ENCODE results near the gene LMNA. TPM values are rescaled to one million over a fixed set of nuclear protein-coding genes. Genes with fewer than 3 reads are reported as not detected.

LMNA gene
- total RNA-seq, 1 experiment from 2014 or later, result 580 TPM

- Histone ChIP-seq H3K4me3 (no peak overlapping the region), H3K27ac (no peak overlapping the region), H3K4me1 (replicated peaks; ENCODE audit: insufficient read depth) (no peaks in the 10 kb centered on the region), H3K27me3 (ENCODE audit: insufficient read depth, low read depth) (no peaks in the 10 kb centered on the region), H3F3A (ENCODE audit: insufficient read depth, low read depth) (peaks cover 72% of the 10 kb centered on the region), H4K20me1 (ENCODE audit: insufficient read depth) (peaks cover 44% of the 10 kb centered on the region), H3K9me3 (ENCODE audit: insufficient read depth, low read depth) (no peaks in the 10 kb centered on the region), H3K9me2 (ENCODE audit: insufficient read depth) (no peaks in the 10 kb centered on the region), H3K36me3 (ENCODE audit: low read depth) (peaks cover 43% of the 10 kb centered on the region), H2AFZ (no peak overlapping the region), H3K79me2 (ENCODE audit: low read depth) (peaks cover 24% of the 10 kb centered on the region), H3K4me2 (no peak overlapping the region)
- TF ChIP-seq CTCF (conservative IDR thresholded peaks at IDR 0.05), result no peak
- no peak for TF ChIP-seq EZH2 (IDR thresholded peaks at IDR 0.05; ENCODE audit: low read depth)
- no peak for DNase-seq
- CTCF ChIA-PET, result no interaction called here
- POLR2A ChIA-PET (ENCODE audit: unreplicated experiment), result no interaction called here
- intact Hi-C loops (cut with micrococcal nuclease; ENCODE audit: unreplicated experiment), result no loop called here
- TSS peak; percentile 5 for BruUV-seq (replicated peaks)
These were observed 22.5 kb downstream of the LMNA start for GRCh38 chr1:156136970-156137483.

GRCh38 chr1:156138458-156138867 lies 24.0 kb downstream of the LMNA start:
- Histone ChIP-seq H4K20me1 (ENCODE audit: insufficient read depth) (peaks cover 38% of the 10 kb centered on the region), H3K27me3 (ENCODE audit: insufficient read depth, low read depth) (no peaks in the 10 kb centered on the region), H2AFZ (no peak overlapping the region), H3K4me2 (no peak overlapping the region), H3K4me3 (no peak overlapping the region), H3K4me1 (replicated peaks; ENCODE audit: insufficient read depth) (no peaks in the 10 kb centered on the region), H3K36me3 (ENCODE audit: low read depth) (peaks cover 37% of the 10 kb centered on the region), H3F3A (ENCODE audit: insufficient read depth, low read depth) (peaks cover 74% of the 10 kb centered on the region), H3K79me2 (ENCODE audit: low read depth) (peaks cover 13% of the 10 kb centered on the region; the same call in 1 of the 2 replicates), H3K27ac (no peak overlapping the region), H3K9me2 (ENCODE audit: insufficient read depth) (no peaks in the 10 kb centered on the region), H3K9me3 (ENCODE audit: insufficient read depth, low read depth) (no peaks in the 10 kb centered on the region)
- DNase-seq, result no peak
- CTCF ChIA-PET, result no interaction called here
- intact Hi-C loops (cut with micrococcal nuclease; ENCODE audit: unreplicated experiment), result no loop called here
- no peak for TF ChIP-seq CTCF (conservative IDR thresholded peaks at IDR 0.05)
- TF ChIP-seq EZH2 (IDR thresholded peaks at IDR 0.05; ENCODE audit: low read depth), result no peak
- POLR2A ChIA-PET (ENCODE audit: unreplicated experiment), result no interaction called here
- no TSS peak for BruUV-seq (replicated peaks)

- Histone ChIP-seq H3F3A (ENCODE audit: insufficient read depth, low read depth) (peaks cover 80% of the 10 kb centered on the region), H3K4me3 (no peak overlapping the region), H3K4me2 (no peak overlapping the region), H3K9me3 (ENCODE audit: insufficient read depth, low read depth) (no peaks in the 10 kb centered on the region), H3K27ac (no peak overlapping the region), H3K9me2 (ENCODE audit: insufficient read depth) (no peaks in the 10 kb centered on the region), H2AFZ (no peak overlapping the region), H3K79me2 (ENCODE audit: low read depth) (no peaks in the 10 kb centered on the region), H3K27me3 (ENCODE audit: insufficient read depth, low read depth) (no peaks in the 10 kb centered on the region), H3K36me3 (ENCODE audit: low read depth) (peaks cover 14% of the 10 kb centered on the region), H4K20me1 (ENCODE audit: insufficient read depth) (peaks cover 25% of the 10 kb centered on the region), H3K4me1 (replicated peaks; ENCODE audit: insufficient read depth) (no peaks in the 10 kb centered on the region)
- POLR2A ChIA-PET (ENCODE audit: unreplicated experiment), result interaction anchor here (0.6 kb wide), 1 partner anchor 78 kb away, joined by 7 read pairs; no protein-coding TSS in a partner anchor
- CTCF ChIA-PET, result interaction anchor here (2.2 kb wide), 1 partner anchor 84 kb away, joined by 9 read pairs; no protein-coding TSS in a partner anchor
- intact Hi-C loops (cut with micrococcal nuclease; ENCODE audit: unreplicated experiment), result no loop called here
- no peak for TF ChIP-seq EZH2 (IDR thresholded peaks at IDR 0.05; ENCODE audit: low read depth)
- TF ChIP-seq CTCF (conservative IDR thresholded peaks at IDR 0.05), result peak; percentile 64
- no peak for DNase-seq
- BruUV-seq (replicated peaks), result no TSS peak
These were observed 26.6 kb downstream of the LMNA start for GRCh38 chr1:156140879-156141707.

Measured in PC-9 (cell line).